NCI-H2196 (cell line): ENCODE measurements around the gene NPC1.

ENCODE experiments used
- DNase-seq: peaks from one replicate; lab custom pipeline; 2025; ENCODE audit not compliant: unreplicated experiment; lab: John Stamatoyannopoulos, UW

NPC1 gene

DNA sequence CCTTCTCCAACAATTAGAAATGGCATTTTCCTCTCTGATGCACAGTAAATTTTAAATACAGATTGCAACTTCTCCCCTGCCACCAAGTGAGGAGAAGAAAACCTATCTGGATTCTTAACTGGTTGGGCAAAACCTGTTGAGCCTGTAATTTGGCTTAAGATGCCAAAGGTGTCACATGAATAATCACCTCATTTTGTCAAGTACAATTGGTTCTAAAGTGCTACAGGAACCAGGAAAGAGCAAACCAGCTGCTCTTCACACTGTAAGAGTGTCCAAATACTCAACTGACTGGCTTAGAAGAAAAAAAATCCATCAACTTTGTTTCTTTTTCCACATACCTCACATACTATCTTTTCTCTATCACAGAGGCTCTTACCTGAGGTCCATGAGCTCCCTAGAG, 35.4 kb downstream of the NPC1 start:
- peak; percentile 37 for DNase-seq

- DNase-seq = no peak
These were observed 37.6 kb downstream of the NPC1 start for GRCh38 chr18:23548719-23549118.

- DNase-seq = no peak
These were observed 38.0 kb downstream of the NPC1 start for GRCh38 chr18:23548275-23548674.

DNA sequence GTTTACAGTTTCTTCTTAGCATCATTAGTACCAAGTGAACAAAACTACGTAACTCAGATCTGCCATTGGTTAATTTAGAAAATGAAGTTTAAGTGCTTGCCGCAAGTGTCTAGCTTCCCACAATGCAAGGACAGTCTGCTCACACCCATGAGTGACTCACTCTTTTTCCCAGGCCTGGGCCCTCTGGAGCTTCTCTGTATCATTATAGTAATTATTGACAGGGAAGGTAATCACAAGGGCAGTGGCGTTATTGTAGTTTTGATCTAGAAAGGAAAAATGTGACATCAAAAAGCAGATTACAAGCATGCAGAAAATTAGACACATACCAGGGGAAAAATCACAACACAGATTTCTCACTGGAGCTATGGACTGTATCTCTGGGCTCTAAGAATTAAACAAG, 38.5 kb downstream of the NPC1 start:
- DNase-seq = no peak

DNA sequence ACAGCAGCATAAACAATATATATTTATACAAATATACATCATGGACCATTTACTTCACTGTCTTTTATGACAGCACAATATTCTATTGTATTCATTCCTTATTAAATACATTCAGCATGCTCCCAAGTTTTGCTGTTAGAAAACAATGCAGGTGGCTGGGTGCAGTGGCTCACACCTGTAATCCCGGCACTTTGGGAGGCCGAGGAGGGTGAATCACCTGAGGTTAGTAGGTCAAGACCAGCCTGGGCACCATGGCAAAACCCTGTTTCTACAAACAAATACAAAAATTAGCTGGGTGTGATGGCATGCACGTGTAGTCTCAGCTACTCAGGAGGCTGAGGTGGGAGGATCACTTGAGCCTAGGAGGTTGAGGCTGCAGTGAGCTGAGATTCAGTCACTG, 39.0 kb downstream of the NPC1 start:
- DNase-seq = no peak

- DNase-seq = no peak
These were observed 41.0 kb downstream of the NPC1 start for GRCh38 chr18:23545247-23545789.

DNA sequence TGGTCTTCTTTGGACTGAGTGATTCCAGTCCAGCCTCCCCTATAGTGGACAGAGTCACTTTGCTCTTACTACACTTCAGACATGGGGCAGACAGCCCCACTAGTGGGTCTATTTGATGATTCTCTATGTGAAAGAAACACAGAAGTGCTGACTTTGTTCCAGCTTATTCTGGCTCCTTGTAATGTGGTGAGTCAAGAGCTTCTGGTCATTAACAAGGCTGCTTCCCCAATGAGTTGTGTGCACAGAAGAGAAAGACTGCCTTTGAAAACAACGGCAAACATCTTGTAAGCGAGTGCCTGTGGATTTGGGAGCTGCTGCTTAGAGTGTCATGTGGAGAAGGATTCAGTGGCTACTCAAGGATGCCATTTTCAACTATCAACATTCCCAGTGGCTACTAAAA, 43.8 kb downstream of the NPC1 start:
- DNase-seq = no peak

DNA sequence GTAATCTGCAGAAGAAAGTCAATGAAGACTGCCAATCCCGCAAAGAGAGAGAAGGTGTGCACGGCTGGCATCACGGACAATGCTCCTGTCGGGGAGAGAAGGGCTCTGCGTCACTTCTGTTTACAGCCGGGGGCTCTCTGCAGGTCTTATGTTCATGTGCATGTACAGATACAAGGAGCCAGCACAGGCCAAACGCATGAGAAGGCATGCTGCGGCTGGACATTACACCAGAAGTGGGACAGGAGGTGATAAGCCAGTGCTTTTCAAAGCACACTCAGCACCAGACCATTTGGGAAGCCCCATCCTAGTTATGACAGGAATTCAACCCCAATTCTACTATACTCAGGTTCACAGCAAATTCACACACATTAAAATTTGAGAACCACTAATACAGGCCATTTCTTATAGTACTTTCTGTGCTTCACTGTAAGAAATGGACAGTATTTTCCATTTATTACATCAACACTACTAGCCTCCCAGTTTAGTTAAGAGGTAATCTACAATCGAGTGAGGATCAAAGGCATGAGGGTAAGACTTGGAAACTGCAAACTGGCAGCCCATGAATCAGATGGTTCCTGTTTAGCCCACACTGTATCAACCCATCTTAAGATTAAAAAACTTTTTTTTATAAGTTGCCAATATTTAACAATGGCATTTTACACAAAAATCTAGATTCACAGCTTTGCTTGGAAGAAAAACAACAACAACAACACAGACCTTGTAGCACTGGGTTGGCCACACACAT, 44.8 kb downstream of the NPC1 start:
- DNase-seq = no peak

DNA sequence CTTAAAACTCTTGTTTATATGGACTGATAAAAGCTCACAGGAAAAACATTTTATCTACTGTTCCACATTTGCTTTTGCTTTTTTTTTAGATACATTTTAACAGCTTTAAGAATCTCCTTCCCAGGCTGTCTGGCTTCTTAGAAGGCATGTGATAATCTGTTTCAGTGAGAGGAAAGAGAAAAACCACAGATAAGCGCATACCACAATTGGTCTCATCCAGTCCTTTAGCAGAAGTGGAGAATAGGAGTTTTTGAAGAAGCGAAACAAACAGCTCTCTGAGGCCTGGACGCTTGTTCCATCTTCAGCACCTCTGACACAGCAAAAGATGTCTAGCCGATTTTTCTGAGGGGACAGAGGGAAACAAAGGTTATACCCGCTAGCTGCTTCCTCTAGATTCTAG, 45.4 kb downstream of the NPC1 start:
- no peak for DNase-seq

GRCh38 chr18:23539911-23540525, 46.3 kb downstream of the NPC1 start:
- DNase-seq = no peak

DNA sequence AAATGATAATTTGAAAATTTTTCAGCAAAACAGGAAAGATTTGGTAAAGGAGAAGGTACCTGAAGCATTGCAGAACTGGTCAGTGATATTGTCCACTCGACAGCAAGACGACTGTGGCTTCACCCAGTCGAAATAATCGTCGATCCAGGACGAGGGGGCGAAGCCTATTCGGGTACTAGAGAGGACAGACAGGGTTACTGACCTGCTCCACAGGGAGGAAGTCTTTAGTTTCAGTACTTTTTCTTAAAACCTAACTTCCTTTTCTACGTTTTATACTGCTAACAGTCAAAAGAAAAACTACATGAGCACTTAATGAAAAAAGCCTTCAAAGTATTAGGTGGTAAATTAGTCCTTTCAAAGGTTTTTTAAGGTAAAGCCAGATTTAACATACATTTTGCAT, 47.0 kb downstream of the NPC1 start:
- DNase-seq = no peak

DNA sequence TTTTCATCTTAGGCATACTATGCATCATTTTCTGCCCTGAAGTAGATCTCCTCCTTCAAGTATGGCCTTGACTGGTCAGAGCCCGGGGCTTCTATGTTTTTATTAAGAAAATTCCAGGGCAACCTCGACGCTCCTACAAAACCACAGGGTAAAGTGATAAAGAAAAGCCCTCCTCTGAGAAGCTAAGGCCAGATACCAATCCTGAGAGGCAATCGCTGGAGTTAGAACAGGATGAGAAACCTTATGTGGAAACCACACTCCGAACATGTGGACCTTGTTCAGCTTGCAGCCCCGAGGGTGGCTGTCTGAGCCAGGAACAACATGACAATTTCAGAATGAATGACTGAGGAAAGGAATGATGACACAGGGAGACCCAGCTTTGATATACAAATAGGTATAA, 47.4 kb downstream of the NPC1 start:
- no peak for DNase-seq

GRCh38 chr18:23538001-23538400, 48.3 kb downstream of the NPC1 start:
- DNase-seq = no peak

DNA sequence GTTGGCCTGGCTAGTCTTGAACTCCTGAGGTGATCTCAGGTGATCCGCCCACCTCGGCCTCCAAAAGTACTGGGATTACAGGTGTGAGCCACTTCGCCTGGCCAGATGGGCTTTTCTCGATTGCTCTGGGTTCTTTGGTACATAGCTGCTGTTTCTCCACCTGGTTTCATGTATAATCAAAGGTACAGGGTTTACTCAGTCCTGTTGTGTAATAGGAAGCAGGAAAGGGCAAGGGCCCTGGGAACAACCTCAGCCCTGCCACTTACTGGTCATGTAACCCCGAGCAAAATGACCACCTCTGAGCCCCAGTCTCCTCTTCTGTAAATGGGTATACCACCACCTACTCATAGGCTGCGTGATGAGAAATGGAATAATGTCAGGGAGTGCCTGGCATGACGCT, 49.0 kb downstream of the NPC1 start:
- no peak for DNase-seq

DNA sequence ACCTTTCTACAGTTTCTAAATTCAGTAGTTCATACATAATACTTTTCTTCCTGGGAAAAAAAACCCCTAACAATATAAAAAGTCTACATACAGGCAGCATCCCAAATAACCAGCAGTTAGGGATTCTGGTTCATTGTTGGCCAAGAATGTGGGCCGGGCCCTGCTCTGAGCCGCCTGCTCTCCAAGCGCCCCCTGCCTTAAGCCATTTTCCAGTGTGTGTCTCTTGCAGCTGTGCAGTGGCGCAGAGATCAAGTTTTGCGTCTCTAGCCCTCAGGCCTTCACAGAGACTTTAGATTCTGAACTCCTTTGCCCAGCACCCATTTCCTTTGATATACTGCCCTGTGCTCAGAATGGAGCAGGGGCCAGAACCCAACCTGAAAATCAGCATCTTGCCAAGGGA, 50.1 kb downstream of the NPC1 start:
- no peak for DNase-seq

DNA sequence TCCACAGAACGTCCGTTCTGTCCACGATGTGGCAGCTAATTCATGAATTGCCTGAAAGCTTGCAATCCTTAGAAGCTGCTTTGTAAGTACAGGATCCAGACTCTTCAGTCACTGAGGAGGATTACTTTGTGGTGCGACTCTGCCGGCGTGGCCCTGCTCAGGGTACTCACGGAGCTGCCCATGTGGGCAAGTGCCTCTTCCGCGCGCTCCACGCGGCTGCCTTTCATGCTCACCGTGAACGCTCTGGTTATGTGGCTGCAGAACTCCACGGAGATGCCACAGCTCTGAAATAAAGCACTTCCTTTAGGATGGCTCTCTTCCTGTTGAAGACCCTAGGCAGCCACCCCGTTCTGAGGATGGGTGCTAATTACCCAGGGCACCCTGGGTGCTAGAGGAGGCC, 52.0 kb downstream of the NPC1 start:
- no peak for DNase-seq

GRCh38 chr18:23532848-23533247, 53.5 kb downstream of the NPC1 start:
- DNase-seq = no peak

GRCh38 chr18:23531912-23532311, 54.4 kb downstream of the NPC1 start:
- DNase-seq = no peak

DNA sequence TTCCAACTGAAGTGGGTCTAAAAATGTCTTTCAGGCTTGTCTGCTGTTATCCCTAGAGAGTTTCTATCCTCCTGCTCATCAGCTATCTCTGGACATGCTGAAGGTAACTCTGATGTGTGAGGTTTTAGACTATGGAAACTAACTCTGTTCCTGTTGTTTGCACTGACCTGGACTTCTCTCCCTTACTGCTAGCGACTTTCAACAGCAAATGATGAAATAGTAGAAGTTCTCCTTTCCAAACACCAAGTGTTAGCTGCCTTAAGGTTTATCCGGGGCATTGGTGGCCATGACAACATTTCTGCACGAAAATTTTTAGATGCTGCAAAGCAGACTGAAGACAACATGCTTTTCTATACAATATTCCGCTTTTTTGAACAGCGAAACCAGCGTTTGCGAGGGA, 56.1 kb downstream of the NPC1 start:
- no peak for DNase-seq

DNA sequence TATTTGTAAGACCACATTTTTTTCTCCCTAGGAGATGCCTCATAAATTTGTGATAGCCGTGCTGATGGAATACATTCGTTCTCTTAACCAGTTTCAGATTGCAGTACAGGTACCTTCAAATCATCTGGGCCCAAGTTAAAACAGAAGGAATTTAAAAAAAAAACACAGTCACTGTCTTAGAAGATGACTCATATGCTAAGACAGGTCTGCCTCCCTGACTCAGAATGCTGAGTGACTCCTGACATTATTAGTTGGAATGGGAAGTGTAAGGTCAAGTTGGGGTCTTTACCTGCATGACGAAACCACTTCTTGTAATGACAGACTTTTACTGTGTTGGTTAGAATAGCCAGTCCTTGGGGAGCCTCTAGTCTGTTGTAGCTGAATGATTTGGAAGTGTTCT, 56.7 kb downstream of the NPC1 start:
- DNase-seq = no peak

GRCh38 chr18:23528580-23529472, 57.5 kb downstream of the NPC1 start:
- no peak for DNase-seq
